Transverse colon (tissue), 4 donors: ENCODE measurements around the gene EEIG1. TPM values are rescaled to one million over a fixed set of nuclear protein-coding genes. Genes with fewer than 3 reads are reported as not detected.
"Not testable (repeated sequence)": the region's sequence is repeated elsewhere in the genome, so short reads cannot be mapped to it uniquely, and the experiment has no call there.

Experiments used
- DNase-seq: peaks from one replicate; pipeline ENCODE4 v3.0.0-alpha.2; 2019
- H3K27ac ChIP-seq, 4 donors: fragments of 200-600 bp; sonication (generic); 2 replicates each; pipeline ENCODE4 v1.5.1; 2016 to 2018; ENCODE audit warnings: inconsistent platforms in 4 of 4
- H3K27me3 ChIP-seq: fragments of 200-600 bp; sonication (generic); 2 replicates; pipeline ENCODE4 v1.5.1; 2017; ENCODE audit warnings: inconsistent platforms
- H3K36me3 ChIP-seq, 4 donors: fragments of 200-600 bp; sonication (generic); 2 replicates each; pipeline ENCODE4 v1.5.1; 2017 to 2019; ENCODE audit warnings: inconsistent platforms in 4 of 4
- H3K4me1 ChIP-seq, 4 donors: fragments of 200-600 bp; sonication (generic); 2 replicates each; pipeline ENCODE4 v1.5.1; 2017 to 2020; ENCODE audit warnings: inconsistent platforms in 4 of 4
- H3K4me3 ChIP-seq, 4 donors: fragments of 200-600 bp; sonication (generic); 1 replicate in 1 of 4; 2 replicates in 3 of 4; pipeline versions ENCODE4 v1.5.1 to v1.6.1; 2017 to 2019; ENCODE audit warnings: inconsistent platforms in 4 of 4
- H3K9me3 ChIP-seq, 2 donors: fragments of 200-600 bp; sonication (generic); 2 replicates each; pipeline ENCODE4 v1.5.1; 2017 to 2019; ENCODE audit warnings: inconsistent platforms in 2 of 2
- CTCF ChIP-seq, 5 experiments: fragments of 200-600 bp in 3 of 5; fragments of 450-650 bp in 2 of 5; sonication (generic) in 3 of 5; IDR thresholded peaks; 1 replicate in 2 of 5; 2 replicates in 3 of 5; pipeline ENCODE4 v1.5.1; 2016 to 2017; ENCODE audit warnings: antibody characterized with exemption in 5 of 5, inconsistent platforms in 3 of 5, mild to moderate bottlenecking in 2 of 5, moderate library complexity in 1 of 5
- EP300 ChIP-seq: sonication (generic); formaldehyde crosslinking; IDR thresholded peaks from one replicate; pipeline ENCODE4 v1.6.1; 2017; ENCODE audit warnings: antibody characterized with exemption, low read depth
- POLR2A ChIP-seq: fragments of 450-650 bp; IDR thresholded peaks from one replicate; pipeline ENCODE4 v1.6.1; 2016; ENCODE audit warnings: antibody characterized with exemption, mild to moderate bottlenecking, moderate library complexity
- POLR2AphosphoS5 ChIP-seq, 3 donors: sonication (generic); formaldehyde crosslinking; IDR thresholded peaks; one replicate each; pipeline ENCODE4 v1.6.1; 2016; ENCODE audit warnings: antibody characterized with exemption in 3 of 3
- WGBS, 2 donors: methylation state at CpG; one replicate each; pipeline ENCODE4 v1.1.5; 2018; ENCODE audit warnings: low coverage in 1 of 2; 5-methylcytosine and 5-hydroxymethylcytosine counted together
- in situ Hi-C, 4 donors: fragments of 200-750 bp; cut with MboI; loops; one replicate each; pipeline versions ENCODE4 v1.15.0 to v1.15.1; 2017; ENCODE audit warnings: low sequenced_read_pairs in 3 of 4, low pct_ligation_motif_present in 1 of 4, low pct_unique_long_range_greater_than_20kb in 1 of 4
- intact Hi-C: fragments of 100-400 bp; cut with DNase I; formaldehyde crosslinking; loops from one replicate; pipeline ENCODE4 v1.15.1; 2023; ENCODE audit warnings: low total_unique reads
- total RNA-seq, 4 donors: library from RNA; depleted of rRNA; stranded (reverse); fragments of >200 nt; gene quantifications; one replicate each; pipeline ENCODE4 v1.1.0, GENCODE V29; 2016

The EEIG1 gene
- total RNA-seq, 4 donors from 2014 or later: 77.0 to 230 (median 96.7) TPM

GRCh38 chr9:128025736-128026135 is 44.9 kb upstream of the EEIG1 start:
- TF ChIP-seq POLR2A (no peak), EP300 (no peak), POLR2AphosphoS5 (IDR thresholded peaks at IDR 0.05) (no peak), CTCF (IDR thresholded peaks at IDR 0.05) (no peak)
- in situ Hi-C loops: loop anchor here in 1 of 4 donors (25.0 kb wide), 1 partner anchor 112 kb away; the partner anchor contains the start of genes LCN2 and PTGES2
- no peaks in the 10 kb centered on the region for H3K36me3 ChIP-seq
- WGBS, 2 donors: 55% methylated on average over 4 of the region's 4 CpGs; no CpG with 5 or more reads in 1 of the 2 donors
- peak overlapping the region; percentile 26 to 71 (median 56) for H3K27ac ChIP-seq
- no peak for DNase-seq
- intact Hi-C loops: no loop called here
- no peak overlapping the region for H3K4me3 ChIP-seq
- no peaks in the 10 kb centered on the region for H3K27me3 ChIP-seq
- H3K4me1 ChIP-seq: peaks cover 0 to 8% (median 0%) of the 10 kb centered on the region in 4 donors
- no peaks in the 10 kb centered on the region for H3K9me3 ChIP-seq

- H3K4me3 ChIP-seq: no peak overlapping the region
- WGBS, 2 donors: 67 to 70% methylated on average over 1 to 5 of the region's 5 CpGs
- H3K9me3 ChIP-seq: no peaks in the 10 kb centered on the region
- no peaks in the 10 kb centered on the region for H3K27me3 ChIP-seq
- in situ Hi-C loops: loop anchor here in 1 of 4 donors (25.0 kb wide), 1 partner anchor 112 kb away; the partner anchor contains the start of genes LCN2 and PTGES2
- no peak for DNase-seq
- H3K27ac ChIP-seq: peak overlapping the region in 2 of 4 donors; percentile 5 to 48
- H3K36me3 ChIP-seq: no peaks in the 10 kb centered on the region
- TF ChIP-seq EP300 (no peak), POLR2A (no peak), POLR2AphosphoS5 (IDR thresholded peaks at IDR 0.05) (no peak), CTCF (IDR thresholded peaks at IDR 0.05) (no peak)
- intact Hi-C loops: no loop called here
- peaks cover 0 to 4% (median 0%) of the 10 kb centered on the region in 4 donors for H3K4me1 ChIP-seq
Measured at GRCh38 chr9:128024761-128025308, 44.0 kb upstream of the EEIG1 start.

GRCh38 chr9:128023671-128024070 is 42.9 kb upstream of the EEIG1 start:
- H3K27ac ChIP-seq, H3K4me3 ChIP-seq, H3K9me3 ChIP-seq, intact Hi-C loops, H3K36me3 ChIP-seq, H3K27me3 ChIP-seq, in situ Hi-C loops, DNase-seq, H3K4me1 ChIP-seq: not testable (repeated sequence)
- 40 to 79% methylated on average over 1 to 12 of the region's 12 CpGs for WGBS, 2 donors

DNA sequence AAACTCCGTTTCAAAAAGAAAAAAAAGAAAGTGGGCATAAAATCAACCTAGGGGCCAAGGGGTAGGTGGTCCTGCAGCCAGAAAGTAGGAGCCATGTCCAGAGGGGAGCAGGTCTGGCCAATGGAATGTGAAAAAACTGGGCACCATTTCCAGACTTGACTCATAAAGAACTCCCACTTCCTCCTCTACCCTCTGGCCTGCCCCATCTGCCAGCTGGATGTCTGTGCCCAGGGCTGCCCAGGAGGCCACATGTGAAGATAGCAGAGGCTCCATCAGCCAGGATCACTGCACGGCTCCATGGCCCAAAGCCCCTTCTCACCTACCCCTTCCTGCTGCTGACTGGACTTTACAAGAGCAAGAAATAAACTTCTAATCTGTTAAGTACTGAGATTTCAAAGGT is 42.1 kb upstream of the EEIG1 start:
- in situ Hi-C loops: no loop called here
- no peaks in the 10 kb centered on the region for H3K9me3 ChIP-seq
- no peak overlapping the region for H3K27ac ChIP-seq
- DNase-seq: no peak
- peaks cover 0 to 4% (median 0%) of the 10 kb centered on the region in 4 donors for H3K4me1 ChIP-seq
- 57 to 83% methylated on average over 1 to 2 of the region's 2 CpGs for WGBS, 2 donors
- no peak for TF ChIP-seq EP300
- TF ChIP-seq POLR2A: no peak
- no peak for TF ChIP-seq POLR2AphosphoS5 (IDR thresholded peaks at IDR 0.05)
- no peak for TF ChIP-seq CTCF (IDR thresholded peaks at IDR 0.05)
- H3K4me3 ChIP-seq: no peak overlapping the region
- no peaks in the 10 kb centered on the region for H3K27me3 ChIP-seq
- H3K36me3 ChIP-seq: no peaks in the 10 kb centered on the region
- intact Hi-C loops: no loop called here

DNA sequence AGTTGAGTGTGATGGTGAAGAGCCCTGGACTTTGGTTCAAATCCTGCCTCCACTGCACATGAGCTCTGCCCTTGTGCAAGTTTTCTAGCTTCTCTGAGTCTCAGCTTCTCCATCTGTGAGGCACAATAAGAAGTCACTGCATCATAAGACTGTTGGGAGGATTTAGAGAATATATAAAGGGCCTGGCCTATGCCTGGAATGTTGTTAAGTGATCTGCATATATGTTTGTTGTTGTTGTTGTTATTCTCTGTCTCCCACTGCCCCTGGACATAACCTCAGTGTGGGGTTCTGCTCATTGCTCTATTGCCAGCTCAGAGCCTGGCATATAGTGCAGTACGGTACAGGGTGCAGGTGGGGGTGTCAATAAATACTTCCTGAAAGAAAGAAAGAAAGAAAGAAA is 40.3 kb upstream of the EEIG1 start:
- Histone ChIP-seq H3K4me1 (peaks cover 0 to 7% (median 0%) of the 10 kb centered on the region in 4 donors), H3K27ac (no peak overlapping the region), H3K9me3 (no peaks in the 10 kb centered on the region), H3K27me3 (no peaks in the 10 kb centered on the region), H3K4me3 (no peak overlapping the region), H3K36me3 (no peaks in the 10 kb centered on the region)
- DNase-seq: no peak
- TF ChIP-seq CTCF (IDR thresholded peaks at IDR 0.05) (no peak), POLR2AphosphoS5 (IDR thresholded peaks at IDR 0.05) (no peak), POLR2A (no peak), EP300 (no peak)
- 36% methylated on average over 1 of the region's 1 CpG; no CpG with 5 or more reads in 1 of the 2 donors for WGBS, 2 donors
- in situ Hi-C loops (no loop called here), intact Hi-C loops (no loop called here)
